WERI-Rb-1 (cell line): ENCODE measurements around the gene TEX101.

Experiments used
- DNase-seq: peaks from one replicate; pipeline ENCODE4 v3.0.0-alpha.2; 2020
- H3K27ac ChIP-seq: fragments of 250-450 bp; sonication (Bioruptor Pico); 2 replicates; pipeline ENCODE4 v1.5.1; 2020; ENCODE audit warnings: mild to moderate bottlenecking, moderate library complexity
- H3K27me3 ChIP-seq: fragments of 250-450 bp; sonication (Bioruptor Pico); 2 replicates; pipeline ENCODE4 v1.5.1; 2021; ENCODE audit warnings: mild to moderate bottlenecking, low read depth, moderate library complexity; ENCODE audit not compliant: insufficient read depth, severe bottlenecking
- H3K36me3 ChIP-seq: fragments of 250-450 bp; sonication (Bioruptor Pico); 2 replicates; pipeline ENCODE4 v1.5.1; 2020; ENCODE audit warnings: mild to moderate bottlenecking, moderate library complexity
- H3K4me3 ChIP-seq: 2 replicates; pipeline ENCODE4 v1.5.1; 2011; ENCODE audit warnings: low read depth, mild to moderate bottlenecking, control low read depth, low read length
- H3K9me3 ChIP-seq: fragments of 250-450 bp; sonication (Bioruptor Pico); 2 replicates; pipeline ENCODE4 v1.5.1; 2021; ENCODE audit warnings: mild to moderate bottlenecking, moderate library complexity; ENCODE audit not compliant: severe bottlenecking
- TF ChIP-seq, protein P1 (sequence below): IDR thresholded peaks from 2 replicates; pipeline ENCODE4 v1.5.1; 2011; ENCODE audit warnings: low read depth, mild to moderate bottlenecking, control low read depth, inconsistent platforms, low read length

Gene TEX101

DNA sequence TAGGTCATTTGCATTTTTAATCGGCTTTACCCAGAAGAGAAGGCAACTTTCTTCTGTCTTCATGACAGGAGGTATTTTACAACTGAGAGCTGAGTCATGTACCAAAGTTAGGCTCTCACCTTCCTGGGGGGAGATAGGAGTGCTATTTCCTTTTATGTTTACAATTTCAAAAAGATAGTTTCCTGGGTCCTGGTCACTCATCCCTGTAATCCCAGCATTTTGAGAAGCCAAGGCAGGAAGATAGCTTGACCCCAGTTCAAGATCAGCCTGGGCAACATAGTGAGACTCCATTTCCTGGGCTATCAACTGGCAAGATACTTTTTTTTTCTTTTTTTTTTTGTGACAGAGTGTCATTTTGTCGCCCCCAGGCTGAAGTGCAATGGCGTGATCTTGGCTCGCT, 43.1 kb downstream of the TEX101 start:
- no peaks in the 10 kb centered on the region for H3K27me3 ChIP-seq
- H3K27ac ChIP-seq: no peak overlapping the region
- TF ChIP-seq, protein P1, sequence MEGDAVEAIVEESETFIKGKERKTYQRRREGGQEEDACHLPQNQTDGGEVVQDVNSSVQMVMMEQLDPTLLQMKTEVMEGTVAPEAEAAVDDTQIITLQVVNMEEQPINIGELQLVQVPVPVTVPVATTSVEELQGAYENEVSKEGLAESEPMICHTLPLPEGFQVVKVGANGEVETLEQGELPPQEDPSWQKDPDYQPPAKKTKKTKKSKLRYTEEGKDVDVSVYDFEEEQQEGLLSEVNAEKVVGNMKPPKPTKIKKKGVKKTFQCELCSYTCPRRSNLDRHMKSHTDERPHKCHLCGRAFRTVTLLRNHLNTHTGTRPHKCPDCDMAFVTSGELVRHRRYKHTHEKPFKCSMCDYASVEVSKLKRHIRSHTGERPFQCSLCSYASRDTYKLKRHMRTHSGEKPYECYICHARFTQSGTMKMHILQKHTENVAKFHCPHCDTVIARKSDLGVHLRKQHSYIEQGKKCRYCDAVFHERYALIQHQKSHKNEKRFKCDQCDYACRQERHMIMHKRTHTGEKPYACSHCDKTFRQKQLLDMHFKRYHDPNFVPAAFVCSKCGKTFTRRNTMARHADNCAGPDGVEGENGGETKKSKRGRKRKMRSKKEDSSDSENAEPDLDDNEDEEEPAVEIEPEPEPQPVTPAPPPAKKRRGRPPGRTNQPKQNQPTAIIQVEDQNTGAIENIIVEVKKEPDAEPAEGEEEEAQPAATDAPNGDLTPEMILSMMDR: no peak
- no peaks in the 10 kb centered on the region for H3K9me3 ChIP-seq
- H3K36me3 ChIP-seq: no peaks in the 10 kb centered on the region
- H3K4me3 ChIP-seq: no peak overlapping the region
- no peak for DNase-seq

DNA sequence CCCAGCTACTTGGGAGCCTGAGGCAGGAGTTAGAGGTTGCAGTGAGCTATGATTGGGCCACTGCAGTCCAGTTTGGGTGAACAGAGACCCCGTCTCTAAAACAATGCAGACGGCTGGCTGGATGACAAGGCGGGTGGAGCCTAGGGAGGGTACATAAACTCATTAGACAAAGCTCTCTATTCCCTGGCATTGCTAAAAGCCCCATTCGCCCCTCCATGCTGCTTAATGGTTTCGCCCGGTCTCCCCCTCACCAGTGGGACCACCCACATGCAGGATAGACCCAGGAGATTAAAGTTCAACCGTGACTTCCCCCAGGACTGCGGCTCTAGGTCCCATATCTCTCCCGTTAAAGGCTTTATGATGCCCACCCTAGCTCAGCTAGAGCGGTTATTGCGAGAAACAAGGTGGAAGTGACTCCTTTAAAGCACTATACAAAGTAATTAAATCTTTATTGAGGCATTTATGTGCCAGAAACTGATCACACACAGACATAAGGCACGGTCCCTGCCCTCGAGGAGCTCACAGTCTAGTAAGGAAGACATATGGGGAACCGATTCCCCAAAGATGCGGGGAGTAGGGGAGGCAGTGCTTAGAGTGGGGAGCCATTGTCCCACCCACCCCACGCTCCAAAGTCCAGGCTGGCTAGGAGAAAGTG, 45.8 kb downstream of the TEX101 start:
- Histone ChIP-seq H3K9me3 (no peaks in the 10 kb centered on the region), H3K27ac (no peak overlapping the region), H3K36me3 (no peaks in the 10 kb centered on the region), H3K27me3 (no peaks in the 10 kb centered on the region), H3K4me3 (no peak overlapping the region)
- TF ChIP-seq, protein P1: no peak
- DNase-seq: no peak

DNA sequence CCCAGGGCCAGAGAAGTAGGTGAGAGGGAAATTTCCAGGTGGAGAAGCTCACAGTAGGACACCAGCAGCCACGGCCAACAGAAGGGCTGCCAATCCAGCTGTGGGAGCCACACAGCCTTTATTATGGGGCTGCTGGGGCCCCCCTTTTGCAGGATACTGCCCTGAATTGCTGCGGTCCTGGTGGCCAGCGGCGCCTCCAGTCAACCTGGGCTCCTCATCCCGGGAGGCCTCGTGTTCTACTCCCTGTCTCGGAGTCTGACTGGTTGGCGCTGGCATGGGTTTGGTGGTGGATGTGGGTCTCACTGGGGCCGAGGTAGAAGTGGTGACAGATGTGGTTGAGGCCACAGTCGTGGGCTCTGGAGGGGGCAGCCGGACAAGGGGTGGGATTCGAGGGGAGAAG, 46.6 kb downstream of the TEX101 start:
- Histone ChIP-seq H3K36me3 (no peaks in the 10 kb centered on the region), H3K27ac (no peak overlapping the region), H3K27me3 (no peaks in the 10 kb centered on the region), H3K4me3 (no peak overlapping the region), H3K9me3 (no peaks in the 10 kb centered on the region)
- TF ChIP-seq, protein P1: no peak
- DNase-seq: no peak

DNA sequence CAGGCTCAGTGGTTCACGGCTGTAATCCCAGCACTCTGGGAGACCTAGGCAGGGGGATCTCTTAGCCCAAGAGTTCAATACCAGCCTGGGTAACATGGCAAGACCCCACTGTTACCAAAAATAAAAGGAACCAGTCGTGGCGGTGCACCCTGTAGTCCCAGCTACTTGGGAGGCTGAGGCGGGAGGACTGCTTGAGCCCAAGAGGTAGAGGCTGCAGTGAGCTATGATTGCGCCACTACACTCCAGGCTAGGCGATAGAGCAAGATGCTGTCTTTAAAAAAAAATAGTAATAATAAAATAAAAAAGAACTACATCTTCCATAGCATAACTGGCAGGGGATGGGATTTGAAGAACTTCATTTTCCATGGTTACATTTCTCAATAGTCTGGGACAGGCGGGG, 47.7 kb downstream of the TEX101 start:
- DNase-seq: no peak
- TF ChIP-seq, protein P1: no peak
- Histone ChIP-seq H3K36me3 (no peaks in the 10 kb centered on the region), H3K4me3 (no peak overlapping the region), H3K9me3 (no peaks in the 10 kb centered on the region), H3K27me3 (no peaks in the 10 kb centered on the region), H3K27ac (no peak overlapping the region)

DNA sequence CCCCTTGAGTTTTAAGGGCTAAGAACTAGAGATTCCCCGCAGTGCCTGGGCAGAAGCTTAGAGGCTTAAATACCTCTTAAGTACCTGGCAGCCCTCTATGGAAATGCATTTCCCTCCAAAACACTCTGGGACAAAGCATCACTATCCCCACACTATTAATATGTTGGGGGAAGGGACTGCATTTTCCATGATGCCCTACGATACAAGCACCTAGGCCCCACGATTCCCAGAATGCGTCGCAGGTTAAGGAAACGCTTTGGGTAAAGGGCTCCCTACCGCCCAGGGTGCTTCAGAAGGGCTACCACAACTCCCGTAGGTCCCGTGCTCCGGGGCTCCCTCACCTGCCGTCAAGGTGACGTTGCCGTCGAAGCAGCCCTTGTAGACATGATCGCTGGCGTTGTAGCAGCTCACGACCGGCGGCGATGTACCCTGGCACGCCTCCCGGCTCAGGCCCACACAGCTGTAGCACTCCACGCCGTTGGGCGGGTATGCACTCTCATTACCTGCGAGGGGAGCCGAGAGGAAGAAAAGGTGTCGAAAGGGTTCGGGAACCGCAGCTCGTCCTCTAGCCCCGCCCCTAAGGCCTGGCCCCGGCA, 48.2 kb downstream of the TEX101 start:
- DNase-seq: no peak
- TF ChIP-seq, protein P1: no peak
- no peaks in the 10 kb centered on the region for H3K36me3 ChIP-seq
- H3K9me3 ChIP-seq: no peaks in the 10 kb centered on the region
- H3K4me3 ChIP-seq: peak overlapping the region; percentile 70
- H3K27me3 ChIP-seq: no peaks in the 10 kb centered on the region
- peak overlapping the region; percentile 21; the same call in 1 of the 2 replicates for H3K27ac ChIP-seq
